EL (cell line): ENCODE results near the gene MED12L.

ENCODE experiments used
- DNase-seq: peaks from one replicate; pipeline ENCODE4 v3.0.0-alpha.2; 2016

Gene MED12L

DNA sequence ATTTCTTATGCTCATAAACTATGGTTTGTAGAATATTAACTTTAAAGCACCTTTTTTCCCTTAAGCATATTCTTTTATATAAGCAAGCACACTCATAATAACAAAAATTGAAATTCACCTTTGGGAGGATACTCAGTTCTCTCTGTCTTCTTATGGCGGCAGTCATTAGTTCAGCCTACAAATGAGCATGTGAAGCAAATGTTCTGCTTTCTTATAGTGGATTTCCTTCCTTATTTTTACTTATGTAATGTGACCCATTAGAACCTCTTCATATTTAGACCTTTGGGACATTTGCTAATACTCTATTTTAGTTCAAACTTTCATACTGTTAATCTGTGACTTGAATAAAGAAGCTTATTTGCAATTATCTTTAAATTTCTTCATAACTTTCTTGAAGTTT is 243.9 kb downstream of the MED12L start, which contains the start of gene P2RY13:
Gene P2RY13 (minus strand): TSS at position 187 of the 400 bp plus-strand sequence. CDS start 21 bp downstream, at position 166.
- DNase-seq: no peak

GRCh38 chr3:151330379-151330778 is 244.9 kb downstream of the MED12L start:
- no peak for DNase-seq

- no peak for DNase-seq
These were observed 245.4 kb downstream of the MED12L start for GRCh38 chr3:151330899-151331298.

- no peak for DNase-seq
These were observed 246.2 kb downstream of the MED12L start for GRCh38 chr3:151331696-151332095.

- DNase-seq: peak; percentile 75
These were observed 260.4 kb downstream of the MED12L start for GRCh38 chr3:151345859-151346258.

DNA sequence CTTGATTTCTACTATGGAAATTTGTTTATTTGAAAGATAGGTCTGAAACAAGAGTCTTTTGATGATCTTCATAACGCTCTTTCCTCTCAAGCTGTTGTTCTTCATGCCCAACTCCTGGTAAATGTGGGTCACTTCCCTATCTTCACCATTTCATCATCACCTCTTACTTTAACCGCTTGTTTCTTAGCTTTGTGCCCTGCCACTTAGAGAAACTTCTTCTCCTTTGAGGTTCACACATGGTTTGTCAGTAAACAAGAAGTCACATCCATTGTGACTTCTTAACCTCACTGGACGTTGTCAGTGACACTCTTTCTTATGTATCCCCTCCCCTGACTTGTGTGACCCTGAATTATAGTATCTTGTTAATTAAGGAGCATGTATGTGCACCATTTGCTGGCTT is 260.8 kb downstream of the MED12L start:
- no peak for DNase-seq

- no peak for DNase-seq
These were observed 262.0 kb downstream of the MED12L start for GRCh38 chr3:151347432-151347831.

DNA sequence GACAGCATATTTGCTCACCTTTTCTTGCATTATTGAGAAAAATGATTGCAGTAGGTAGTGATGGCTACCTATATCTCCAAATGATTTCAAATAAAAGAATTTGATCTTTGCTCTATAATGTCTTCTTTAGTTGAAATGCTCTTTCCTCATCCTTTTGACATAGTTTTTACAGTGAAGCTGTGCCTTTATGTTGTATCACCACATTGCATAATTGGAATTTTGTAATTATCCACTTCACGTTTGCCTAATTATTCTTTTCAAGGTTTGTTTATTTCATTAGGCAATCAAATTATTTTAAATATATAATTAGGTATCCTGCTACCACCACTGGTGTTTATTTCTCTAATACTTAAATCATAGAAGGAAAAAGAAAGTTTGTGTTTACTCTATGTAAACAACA is 265.2 kb downstream of the MED12L start:
- DNase-seq: no peak

GRCh38 chr3:151351219-151351618 is 265.8 kb downstream of the MED12L start:
- DNase-seq: no peak

- no peak for DNase-seq
These were observed 266.2 kb downstream of the MED12L start for GRCh38 chr3:151351648-151352047.

- no peak for DNase-seq
These were observed 271.5 kb downstream of the MED12L start for GRCh38 chr3:151356794-151357462.

GRCh38 chr3:151357463-151357850 is 272.0 kb downstream of the MED12L start:
- DNase-seq: no peak

DNA sequence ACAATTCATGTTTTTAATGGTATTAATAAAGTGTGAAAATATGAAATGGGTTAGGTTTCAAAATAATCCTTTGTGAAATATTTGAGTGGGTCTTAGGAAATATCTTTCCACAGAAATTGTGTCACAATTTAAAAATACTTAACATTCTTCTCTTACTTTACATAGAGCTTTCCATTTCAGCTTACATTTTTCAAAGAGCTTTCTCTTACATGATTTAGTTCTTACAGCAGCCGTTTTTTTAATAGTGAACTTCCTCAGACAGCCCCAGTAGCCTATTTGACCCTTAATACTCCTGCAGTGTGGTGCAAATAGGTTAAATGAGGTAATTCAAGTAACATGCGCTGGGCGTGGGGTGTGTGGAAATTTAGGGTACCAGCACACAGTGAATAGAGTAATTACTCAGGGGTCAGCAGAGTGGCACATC is 277.3 kb downstream of the MED12L start:
- DNase-seq: no peak

GRCh38 chr3:151366993-151367392 is 281.5 kb downstream of the MED12L start:
- no peak for DNase-seq

GRCh38 chr3:151367448-151367847 is 282.0 kb downstream of the MED12L start:
- DNase-seq: no peak

GRCh38 chr3:151371526-151371925 is 286.1 kb downstream of the MED12L start:
- no peak for DNase-seq

DNA sequence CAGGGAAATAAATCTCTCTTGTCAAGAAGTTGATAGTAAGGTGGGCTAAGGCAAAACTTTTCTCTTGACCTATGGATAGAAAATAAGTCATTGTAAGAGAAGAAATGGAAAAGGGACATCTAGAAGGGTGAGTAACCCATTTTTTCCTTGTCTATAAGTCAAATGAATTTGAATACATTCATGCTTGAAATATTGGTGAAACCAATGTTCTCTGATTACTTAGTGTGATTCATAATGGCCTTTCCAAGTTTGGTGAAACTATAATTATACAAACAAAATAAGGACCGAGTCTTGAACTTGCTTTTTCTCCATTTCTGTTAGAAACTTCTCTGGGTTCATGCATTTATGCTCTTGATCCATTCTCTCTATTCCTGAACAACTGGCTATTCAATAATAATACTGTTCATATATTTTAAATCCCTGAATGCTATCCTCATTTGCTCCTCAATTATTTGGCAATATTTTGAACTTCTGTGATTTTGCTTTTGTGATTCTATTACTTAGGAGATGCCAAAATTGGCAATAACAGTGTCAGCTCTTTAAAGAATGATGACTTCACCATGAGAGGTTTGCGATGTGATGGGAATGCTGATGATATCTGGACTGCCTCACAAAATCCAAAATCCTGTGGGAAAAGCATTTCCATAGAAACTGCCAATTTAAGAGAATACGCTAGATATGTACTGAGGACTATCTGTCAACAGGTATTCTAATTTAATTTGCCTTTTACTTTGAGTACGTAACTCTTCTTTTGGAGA is 286.8 kb downstream of the MED12L start:
- DNase-seq: no peak

DNA sequence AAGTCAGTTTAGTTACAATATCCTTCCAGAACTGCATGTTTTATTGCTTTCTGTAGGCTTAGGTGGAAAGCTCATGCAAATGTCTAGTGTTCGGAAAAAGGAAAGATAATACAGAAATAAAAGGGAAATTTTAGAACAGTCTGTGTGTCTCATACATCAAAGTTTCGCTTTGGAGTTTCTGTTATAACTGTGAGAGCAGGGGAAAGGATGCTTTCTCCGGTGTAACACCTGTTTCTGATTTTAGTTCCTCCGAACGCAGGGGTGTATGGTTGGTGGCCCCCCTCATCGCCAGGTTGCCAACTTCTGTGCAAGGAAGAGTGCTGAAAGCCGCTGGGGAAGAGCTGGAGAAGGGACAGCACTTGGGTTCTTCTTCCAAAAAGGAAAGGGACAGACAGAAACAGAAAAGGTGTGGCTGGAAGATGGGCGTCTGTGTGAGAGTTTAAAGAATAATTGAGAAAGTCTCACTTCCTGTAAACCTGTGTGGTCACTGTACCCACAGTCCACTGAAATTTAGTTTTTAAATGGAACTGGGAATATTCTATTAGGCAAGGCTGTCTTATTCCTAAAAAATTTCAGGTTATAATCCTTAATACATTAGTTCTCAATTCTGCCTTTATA is 292.4 kb downstream of the MED12L start:
- no peak for DNase-seq

- DNase-seq: peak; percentile 23
These were observed 293.7 kb downstream of the MED12L start for GRCh38 chr3:151379083-151379734.

DNA sequence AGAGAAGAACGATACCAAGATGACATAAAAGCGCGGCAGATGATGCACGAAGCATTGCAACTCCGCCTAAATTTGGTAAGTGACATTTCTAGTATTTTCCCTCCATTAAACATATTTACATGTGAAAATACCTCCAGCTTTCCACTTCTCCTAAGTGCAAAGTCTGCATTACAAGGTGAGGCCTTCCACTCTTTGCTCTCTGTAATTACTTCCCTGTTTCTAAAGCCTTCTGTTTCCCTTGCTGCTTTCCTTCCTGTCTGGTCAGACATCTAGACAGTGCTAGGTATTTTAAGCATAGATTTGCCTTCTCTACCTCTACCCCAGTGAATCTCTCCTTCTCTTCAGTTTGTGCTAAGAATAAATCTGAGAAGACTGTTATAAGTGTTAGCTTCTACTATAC is 297.2 kb downstream of the MED12L start:
- no peak for DNase-seq

- DNase-seq: no peak
These were observed 297.6 kb downstream of the MED12L start for GRCh38 chr3:151383111-151383510.

GRCh38 chr3:151383956-151384355 is 298.5 kb downstream of the MED12L start:
- no peak for DNase-seq

DNA sequence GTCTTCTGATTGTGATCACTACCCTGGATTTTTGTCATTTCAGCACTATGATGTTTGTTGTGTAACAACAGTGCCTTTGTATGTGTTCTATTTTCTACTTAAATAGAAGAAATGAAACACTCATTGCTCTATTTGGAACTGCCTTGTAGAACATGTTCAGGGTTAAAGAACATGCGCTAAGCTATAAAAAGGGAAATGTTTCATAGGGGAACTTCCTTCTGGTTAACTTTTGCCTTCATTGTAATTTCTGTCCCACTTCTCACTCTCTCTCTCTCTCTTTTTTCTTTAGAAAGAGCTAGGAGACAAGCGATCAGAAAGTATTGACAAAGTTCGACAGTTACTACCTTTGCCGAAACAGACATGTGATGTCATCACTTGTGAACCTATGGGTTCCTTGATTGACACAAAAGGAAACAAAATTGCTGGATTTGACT is 299.3 kb downstream of the MED12L start, which contains the start of gene P2RY12:
Gene P2RY12 (minus strand): TSS at position 13 of the 434 bp plus-strand sequence. CDS start 45,908 bp downstream, outside the sequence.
- no peak for DNase-seq
